Kidney epithelial cell (primary cell): ENCODE data around the gene TMPRSS5. TPM values are rescaled to one million over a fixed set of nuclear protein-coding genes. Genes with fewer than 3 reads are reported as not detected.
"Not testable (repeated sequence)": the region's sequence is repeated elsewhere in the genome, so short reads cannot be mapped to it uniquely, and the experiment has no call there.

ENCODE experiments used
- DNase-seq: peaks from one replicate; pipeline ENCODE4 v3.0.0-alpha.2; 2010; ENCODE audit warnings: low read depth
- H3K27me3 ChIP-seq: 2 replicates; pipeline ENCODE4 v1.6.0; 2011; ENCODE audit warnings: low read length; ENCODE audit not compliant: control insufficient read depth, insufficient read depth
- H3K36me3 ChIP-seq: 2 replicates; pipeline ENCODE4 v1.5.1; 2011; ENCODE audit warnings: low read length; ENCODE audit not compliant: control insufficient read depth, insufficient read depth
- H3K4me3 ChIP-seq: 2 replicates; pipeline ENCODE4 v1.5.1; 2011; ENCODE audit warnings: low read depth, mild to moderate bottlenecking, control low read depth, low read length
- total RNA-seq: library from RNA; depleted of rRNA; stranded (reverse); fragments of >200 nt; gene quantifications from 2 replicates; pipeline ENCODE4 v1.2.3, GENCODE V29; 2015
- TF ChIP-seq, protein P1 (sequence below): IDR thresholded peaks from 2 replicates; pipeline ENCODE4 v1.5.1; 2011; ENCODE audit warnings: mild to moderate bottlenecking, moderate library complexity, low read length, control low read depth, inconsistent platforms; ENCODE audit not compliant: insufficient read depth, poor library complexity, severe bottlenecking

Gene TMPRSS5
- total RNA-seq, 1 donor from 2014 or later: not detected

DNA sequence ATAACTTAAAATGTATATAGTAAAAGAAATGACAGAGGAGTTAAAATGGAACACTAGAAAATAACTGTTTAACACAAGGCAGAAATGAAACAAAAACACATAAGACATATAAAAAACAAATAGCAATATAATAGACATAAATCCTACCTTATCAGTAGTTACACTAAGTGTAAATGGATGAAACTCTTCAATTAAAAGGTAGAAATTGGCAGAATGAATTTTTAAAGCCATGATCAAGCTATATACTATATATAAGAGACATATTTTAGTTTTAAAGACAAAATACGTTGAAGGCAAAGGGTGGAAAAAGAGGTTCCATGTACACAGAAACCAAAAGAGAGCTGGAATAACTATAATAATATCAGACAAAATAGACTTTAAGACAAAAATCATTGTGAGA is 4.9 kb upstream of the TMPRSS5 start:
- no peak for DNase-seq
- Histone ChIP-seq H3K27me3 (no peaks in the 10 kb centered on the region), H3K4me3 (no peak overlapping the region), H3K36me3 (peaks cover under 1% of the 10 kb centered on the region)
- TF ChIP-seq, protein P1, sequence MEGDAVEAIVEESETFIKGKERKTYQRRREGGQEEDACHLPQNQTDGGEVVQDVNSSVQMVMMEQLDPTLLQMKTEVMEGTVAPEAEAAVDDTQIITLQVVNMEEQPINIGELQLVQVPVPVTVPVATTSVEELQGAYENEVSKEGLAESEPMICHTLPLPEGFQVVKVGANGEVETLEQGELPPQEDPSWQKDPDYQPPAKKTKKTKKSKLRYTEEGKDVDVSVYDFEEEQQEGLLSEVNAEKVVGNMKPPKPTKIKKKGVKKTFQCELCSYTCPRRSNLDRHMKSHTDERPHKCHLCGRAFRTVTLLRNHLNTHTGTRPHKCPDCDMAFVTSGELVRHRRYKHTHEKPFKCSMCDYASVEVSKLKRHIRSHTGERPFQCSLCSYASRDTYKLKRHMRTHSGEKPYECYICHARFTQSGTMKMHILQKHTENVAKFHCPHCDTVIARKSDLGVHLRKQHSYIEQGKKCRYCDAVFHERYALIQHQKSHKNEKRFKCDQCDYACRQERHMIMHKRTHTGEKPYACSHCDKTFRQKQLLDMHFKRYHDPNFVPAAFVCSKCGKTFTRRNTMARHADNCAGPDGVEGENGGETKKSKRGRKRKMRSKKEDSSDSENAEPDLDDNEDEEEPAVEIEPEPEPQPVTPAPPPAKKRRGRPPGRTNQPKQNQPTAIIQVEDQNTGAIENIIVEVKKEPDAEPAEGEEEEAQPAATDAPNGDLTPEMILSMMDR: no peak

DNA sequence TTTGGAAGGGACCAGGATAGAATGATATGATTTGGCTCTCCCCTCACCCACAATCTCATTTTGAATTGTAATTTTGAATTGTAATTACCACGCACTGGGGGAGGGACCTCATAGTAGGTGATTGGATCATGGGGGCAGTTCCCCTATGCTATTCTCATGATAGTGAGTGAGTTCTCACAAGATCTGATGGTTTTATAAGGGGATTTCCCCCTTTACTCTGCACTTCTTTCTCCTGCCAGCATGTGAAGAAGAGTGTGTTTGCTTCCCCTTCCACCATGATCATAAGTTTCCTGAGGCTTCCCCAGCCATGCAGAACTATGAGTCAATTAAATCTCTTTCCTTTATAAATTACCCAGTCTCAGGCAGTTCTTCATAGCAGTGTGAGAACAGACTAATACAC is 2.6 kb downstream of the TMPRSS5 start:
- DNase-seq, H3K4me3 ChIP-seq, H3K36me3 ChIP-seq, H3K27me3 ChIP-seq: not testable (repeated sequence)

DNA sequence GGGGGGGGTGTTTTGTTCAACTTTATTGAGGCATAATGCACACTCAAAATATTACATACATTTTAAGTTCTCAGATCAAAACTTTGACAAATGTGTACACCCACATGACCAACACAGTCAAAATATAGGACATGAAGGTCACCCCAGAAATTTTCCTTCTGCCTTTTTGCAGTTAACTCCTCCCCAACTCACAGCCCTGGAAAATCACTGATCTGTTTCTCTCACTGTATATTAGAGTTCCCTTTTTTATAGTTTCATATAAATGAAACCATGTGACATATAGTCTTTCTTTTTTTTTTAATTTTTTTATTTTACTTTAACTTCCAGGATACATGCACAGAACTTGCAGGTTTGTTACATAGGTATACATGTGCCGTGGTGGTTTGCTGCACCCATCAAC is 4.6 kb downstream of the TMPRSS5 start:
- TF ChIP-seq, protein P1: no peak
- no peak overlapping the region for H3K4me3 ChIP-seq
- no peaks in the 10 kb centered on the region for H3K36me3 ChIP-seq
- no peak for DNase-seq
- H3K27me3 ChIP-seq: no peaks in the 10 kb centered on the region

DNA sequence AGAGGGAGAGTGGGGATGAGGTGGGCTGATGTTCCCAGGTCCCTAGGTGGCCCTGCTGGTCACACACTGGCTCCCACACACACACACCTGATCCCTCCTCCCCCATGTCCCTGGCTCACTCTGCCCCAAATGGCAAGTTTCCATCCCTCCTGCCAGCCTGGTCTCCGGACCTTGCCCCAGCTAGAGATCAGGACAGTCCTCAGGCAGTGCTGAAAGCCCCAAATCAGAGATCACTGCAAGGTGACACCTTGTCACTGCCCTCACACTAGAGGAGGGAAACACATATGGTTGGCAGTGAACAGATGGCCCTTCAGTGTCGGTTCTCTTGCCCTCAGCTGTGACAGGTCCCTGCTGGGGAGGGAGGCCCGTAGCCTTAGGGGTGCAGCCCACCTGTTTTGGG is 7.6 kb downstream of the TMPRSS5 start:
- H3K27me3 ChIP-seq: no peaks in the 10 kb centered on the region
- TF ChIP-seq, protein P1: no peak

DNA sequence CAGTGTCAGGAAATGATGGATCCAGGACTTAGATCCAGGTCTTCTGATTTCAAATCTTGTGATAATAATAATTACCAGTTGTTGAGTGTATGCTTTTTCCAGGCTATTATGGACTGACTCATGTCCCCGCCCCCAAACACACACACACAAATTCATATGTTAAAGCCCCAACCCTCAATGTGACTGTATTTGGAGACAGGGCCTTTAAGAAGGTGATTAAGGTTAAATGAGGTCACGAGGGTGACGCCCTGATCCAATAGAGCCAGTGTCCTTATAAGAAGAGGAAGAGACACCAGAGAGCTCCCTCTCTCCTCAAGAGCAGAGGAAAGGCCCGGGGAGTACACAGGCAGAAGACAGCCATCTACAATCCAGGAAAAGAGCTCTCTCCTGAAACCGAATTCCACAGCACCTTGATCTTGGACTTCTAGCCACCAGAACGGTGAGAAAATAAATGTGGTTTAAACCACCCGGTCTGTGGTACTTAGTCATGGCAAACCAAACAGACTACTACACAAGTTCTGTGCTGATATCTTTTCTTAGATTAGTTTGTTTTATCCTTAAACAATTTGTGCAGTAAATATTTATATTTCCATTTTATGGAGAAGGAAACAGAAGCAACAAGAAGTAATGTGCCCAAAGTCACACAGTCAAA is 8.2 kb downstream of the TMPRSS5 start:
- no peak for DNase-seq
- TF ChIP-seq, protein P1: no peak
- H3K27me3 ChIP-seq: no peaks in the 10 kb centered on the region
- H3K4me3 ChIP-seq: no peak overlapping the region
- H3K36me3 ChIP-seq: no peaks in the 10 kb centered on the region

More for the DNA sequence above, 7.6 kb downstream of the TMPRSS5 start:
- H3K36me3 ChIP-seq: no peaks in the 10 kb centered on the region
- H3K4me3 ChIP-seq: no peak overlapping the region
- DNase-seq: no peak

DNA sequence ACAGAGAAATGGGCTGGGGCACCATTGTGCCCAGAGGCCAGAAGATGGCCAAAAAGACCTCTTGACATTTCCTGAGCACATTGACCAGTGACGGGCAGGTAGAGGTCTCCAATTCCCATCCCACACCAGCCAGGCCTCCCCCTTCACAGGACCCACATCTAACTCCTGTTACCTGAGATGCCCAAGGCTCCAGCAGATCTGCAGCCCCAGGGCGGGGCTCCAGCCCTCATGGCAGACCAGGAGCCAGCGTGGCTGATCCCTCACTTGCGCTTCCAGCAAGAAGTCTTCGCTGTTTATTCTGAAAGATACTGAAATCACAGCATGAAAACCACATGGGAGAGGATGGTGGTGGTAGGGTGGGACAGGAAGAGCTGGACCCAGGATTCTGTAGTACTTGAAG is 9.0 kb downstream of the TMPRSS5 start:
- Histone ChIP-seq H3K4me3 (no peak overlapping the region), H3K36me3 (no peaks in the 10 kb centered on the region), H3K27me3 (no peaks in the 10 kb centered on the region)
- DNase-seq: no peak
- TF ChIP-seq, protein P1: no peak
